Hepatocyte (in vitro differentiated cells): ENCODE results near the gene USH2A. TPM values are rescaled to one million over a fixed set of nuclear protein-coding genes. Genes with fewer than 3 reads are reported as not detected.

Experiments used
- DNase-seq: peaks from one replicate; pipeline ENCODE4 v3.0.0-alpha.2; 2016; ENCODE audit warnings: low spot score
- H2AFZ ChIP-seq: fragments of 200-600 bp; sonication (generic); 2 replicates; pipeline ENCODE4 v1.6.0; 2016; ENCODE audit warnings: antibody characterized with exemption, mild to moderate bottlenecking
- H3K27ac ChIP-seq: fragments of 200-600 bp; sonication (generic); 2 replicates; pipeline ENCODE4 v1.5.1; 2016; ENCODE audit warnings: mild to moderate bottlenecking
- H3K27me3 ChIP-seq: fragments of 200-600 bp; sonication (generic); 2 replicates; pipeline ENCODE4 v1.6.1; 2016
- H3K36me3 ChIP-seq: fragments of 200-600 bp; sonication (generic); replicated peaks from 2 replicates; pipeline ENCODE4 v1.5.1; 2016; ENCODE audit warnings: low read depth; ENCODE audit not compliant: insufficient read depth
- H3K4me1 ChIP-seq: fragments of 200-600 bp; sonication (generic); 2 replicates; pipeline ENCODE4 v1.5.1; 2016; ENCODE audit warnings: mild to moderate bottlenecking, moderate library complexity; ENCODE audit not compliant: insufficient read depth
- H3K4me2 ChIP-seq: fragments of 200-600 bp; sonication (generic); 2 replicates; pipeline ENCODE4 v1.6.0; 2016
- H3K4me3 ChIP-seq: fragments of 200-600 bp; sonication (generic); 2 replicates; pipeline ENCODE4 v1.5.1; 2016; ENCODE audit warnings: mild to moderate bottlenecking
- H3K79me2 ChIP-seq: fragments of 200-600 bp; sonication (generic); 2 replicates; pipeline ENCODE4 v1.6.0; 2017; ENCODE audit warnings: mild to moderate bottlenecking
- H3K9me2 ChIP-seq: fragments of 200-600 bp; sonication (generic); replicated peaks from 2 replicates; pipeline ENCODE4 v1.6.0; 2017; ENCODE audit warnings: mild to moderate bottlenecking; ENCODE audit not compliant: insufficient read depth
- H3K9me3 ChIP-seq: fragments of 200-600 bp; sonication (generic); 2 replicates; pipeline ENCODE4 v1.5.1; 2016; ENCODE audit warnings: low read depth, mild to moderate bottlenecking
- H4K20me1 ChIP-seq: fragments of 200-600 bp; sonication (generic); 2 replicates; pipeline ENCODE4 v1.6.0; 2016; ENCODE audit warnings: mild to moderate bottlenecking; ENCODE audit not compliant: insufficient read depth, poor library complexity, severe bottlenecking
- EZH2 ChIP-seq: fragments of 200-600 bp; sonication (generic); IDR thresholded peaks from 2 replicates; pipeline ENCODE4 v1.6.1; 2016; ENCODE audit warnings: antibody characterized with exemption, mild to moderate bottlenecking, borderline replicate concordance
- EZH2phosphoT487 ChIP-seq: fragments of 200-600 bp; sonication (generic); IDR thresholded peaks from one replicate; pipeline ENCODE4 v1.6.1; 2018; ENCODE audit warnings: antibody characterized with exemption, mild to moderate bottlenecking, low read depth, moderate library complexity; ENCODE audit not compliant: unreplicated experiment, severe bottlenecking
- WGBS: methylation state at CpG from one replicate; pipeline ENCODE4 v1.1.6; 2016; ENCODE audit warnings: low lambda C conversion rate; ENCODE audit errors: missing lambda C conversion rate; 5-methylcytosine and 5-hydroxymethylcytosine counted together
- polyA plus RNA-seq: library from polyadenylated mRNA; unstranded; fragments of >200 nt; fragmentation: Nextera tagmentation; extraction: Ambion mirVana; gene quantifications from 2 replicates; pipeline ENCODE4 v1.2.1, GENCODE V29; 2016
- total RNA-seq: library from RNA; depleted of rRNA; stranded (reverse); fragments of >200 nt; gene quantifications from 2 replicates; pipeline ENCODE4 v1.2.3, GENCODE V29; 2014
- TF ChIP-seq, protein P1 (sequence below): fragments of 200-600 bp; sonication (generic); IDR thresholded peaks from 2 replicates; pipeline ENCODE4 v1.5.1; 2016; ENCODE audit warnings: antibody characterized with exemption, mild to moderate bottlenecking; ENCODE audit not compliant: poor library complexity

USH2A gene
- total and polyA plus RNA-seq, 2 experiments from 2014 or later: 0.07 TPM; not detected in 1

DNA sequence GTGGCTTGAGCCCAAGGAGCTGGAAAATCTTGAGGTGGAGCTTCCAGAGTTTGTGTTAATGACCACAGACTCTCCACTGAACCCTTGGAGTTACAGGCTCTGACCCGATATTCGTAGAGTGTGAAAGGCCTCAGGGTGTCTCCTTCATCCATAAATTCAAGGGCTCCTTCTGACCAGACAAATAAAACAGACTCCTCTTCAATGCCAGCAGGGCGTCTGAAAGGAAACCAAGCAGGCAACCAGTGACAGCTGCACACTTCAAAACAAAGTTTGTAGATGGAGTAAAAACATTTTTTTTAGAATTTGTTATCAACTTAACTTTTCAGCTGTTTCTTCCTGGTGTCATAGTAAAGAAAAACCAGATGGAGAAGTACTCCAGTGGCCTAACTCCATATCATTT is 695.1 kb downstream of the USH2A start:
- Histone ChIP-seq H3K36me3 (no peaks in the 10 kb centered on the region), H3K4me2 (no peak overlapping the region), H3K79me2 (no peaks in the 10 kb centered on the region), H3K4me3 (no peak overlapping the region), H4K20me1 (no peaks in the 10 kb centered on the region), H3K9me2 (no peaks in the 10 kb centered on the region), H2AFZ (no peak overlapping the region), H3K27me3 (no peaks in the 10 kb centered on the region), H3K27ac (no peak overlapping the region), H3K9me3 (no peaks in the 10 kb centered on the region), H3K4me1 (no peaks in the 10 kb centered on the region)
- TF ChIP-seq EZH2phosphoT487: no peak
- TF ChIP-seq, protein P1, sequence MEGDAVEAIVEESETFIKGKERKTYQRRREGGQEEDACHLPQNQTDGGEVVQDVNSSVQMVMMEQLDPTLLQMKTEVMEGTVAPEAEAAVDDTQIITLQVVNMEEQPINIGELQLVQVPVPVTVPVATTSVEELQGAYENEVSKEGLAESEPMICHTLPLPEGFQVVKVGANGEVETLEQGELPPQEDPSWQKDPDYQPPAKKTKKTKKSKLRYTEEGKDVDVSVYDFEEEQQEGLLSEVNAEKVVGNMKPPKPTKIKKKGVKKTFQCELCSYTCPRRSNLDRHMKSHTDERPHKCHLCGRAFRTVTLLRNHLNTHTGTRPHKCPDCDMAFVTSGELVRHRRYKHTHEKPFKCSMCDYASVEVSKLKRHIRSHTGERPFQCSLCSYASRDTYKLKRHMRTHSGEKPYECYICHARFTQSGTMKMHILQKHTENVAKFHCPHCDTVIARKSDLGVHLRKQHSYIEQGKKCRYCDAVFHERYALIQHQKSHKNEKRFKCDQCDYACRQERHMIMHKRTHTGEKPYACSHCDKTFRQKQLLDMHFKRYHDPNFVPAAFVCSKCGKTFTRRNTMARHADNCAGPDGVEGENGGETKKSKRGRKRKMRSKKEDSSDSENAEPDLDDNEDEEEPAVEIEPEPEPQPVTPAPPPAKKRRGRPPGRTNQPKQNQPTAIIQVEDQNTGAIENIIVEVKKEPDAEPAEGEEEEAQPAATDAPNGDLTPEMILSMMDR: no peak
- TF ChIP-seq EZH2: no peak
- WGBS: 67% methylated on average over 3 of the region's 3 CpGs
- DNase-seq: no peak

DNA sequence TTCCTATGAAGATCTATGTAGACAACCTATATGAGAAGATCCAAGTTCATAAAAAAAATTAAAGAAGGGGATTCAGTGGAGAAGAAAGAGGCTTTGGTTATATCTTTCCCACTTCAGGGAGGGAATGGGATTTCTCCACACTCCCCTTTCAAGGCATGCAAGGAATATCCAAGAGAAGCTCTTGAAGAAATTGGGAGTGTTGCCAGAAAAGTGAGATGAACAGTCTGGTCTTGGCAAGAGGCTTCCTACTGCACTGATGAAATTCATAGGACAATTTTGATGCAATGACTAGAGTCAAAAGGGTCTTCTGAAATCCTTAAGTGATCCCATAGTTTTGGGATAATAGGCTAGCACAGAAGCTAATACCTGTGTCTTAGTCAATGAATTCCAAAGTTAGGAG is 703.1 kb downstream of the USH2A start:
- no peak for TF ChIP-seq EZH2phosphoT487
- TF ChIP-seq, protein P1: no peak
- TF ChIP-seq EZH2: no peak
- no peaks in the 10 kb centered on the region for H4K20me1 ChIP-seq
- no peaks in the 10 kb centered on the region for H3K9me3 ChIP-seq
- H3K36me3 ChIP-seq: no peaks in the 10 kb centered on the region
- no peaks in the 10 kb centered on the region for H3K4me1 ChIP-seq
- no peaks in the 10 kb centered on the region for H3K9me2 ChIP-seq
- H3K27ac ChIP-seq: no peak overlapping the region
- no peaks in the 10 kb centered on the region for H3K27me3 ChIP-seq
- no peak for DNase-seq
- H2AFZ ChIP-seq: no peak overlapping the region
- H3K4me3 ChIP-seq: no peak overlapping the region
- no peaks in the 10 kb centered on the region for H3K79me2 ChIP-seq
- H3K4me2 ChIP-seq: no peak overlapping the region

DNA sequence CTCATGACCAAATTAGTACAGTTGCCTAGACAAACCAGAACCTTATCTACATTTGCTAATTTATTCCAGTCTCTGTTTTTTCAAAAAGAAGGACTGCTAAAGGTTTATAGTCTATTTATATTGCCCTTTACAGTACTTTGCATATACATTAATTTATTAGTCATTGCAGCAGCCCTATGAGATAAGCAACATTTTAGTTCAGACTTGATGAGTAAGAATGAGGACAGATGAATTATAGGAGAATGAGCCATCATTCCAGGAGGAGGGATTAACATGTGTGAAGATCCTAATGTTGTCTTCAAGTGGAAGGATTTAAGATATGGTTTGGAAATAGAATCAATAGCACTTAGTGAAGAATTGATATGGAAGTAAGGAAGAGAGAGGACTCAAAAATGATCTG is 703.7 kb downstream of the USH2A start:
- Histone ChIP-seq H3K79me2 (no peaks in the 10 kb centered on the region), H3K4me3 (no peak overlapping the region), H2AFZ (no peak overlapping the region), H4K20me1 (no peaks in the 10 kb centered on the region), H3K4me1 (no peaks in the 10 kb centered on the region), H3K9me2 (no peaks in the 10 kb centered on the region), H3K36me3 (no peaks in the 10 kb centered on the region), H3K4me2 (no peak overlapping the region), H3K9me3 (no peaks in the 10 kb centered on the region), H3K27me3 (no peaks in the 10 kb centered on the region), H3K27ac (no peak overlapping the region)
- no peak for TF ChIP-seq EZH2
- no peak for TF ChIP-seq EZH2phosphoT487
- TF ChIP-seq, protein P1: no peak
- no peak for DNase-seq
